GM04504 (cell line): ENCODE results near the gene RUVBL1.

Source experiments
- DNase-seq: peaks from one replicate; pipeline ENCODE4 v3.0.0-alpha.2; 2012; ENCODE audit warnings: low read depth

RUVBL1 gene

DNA sequence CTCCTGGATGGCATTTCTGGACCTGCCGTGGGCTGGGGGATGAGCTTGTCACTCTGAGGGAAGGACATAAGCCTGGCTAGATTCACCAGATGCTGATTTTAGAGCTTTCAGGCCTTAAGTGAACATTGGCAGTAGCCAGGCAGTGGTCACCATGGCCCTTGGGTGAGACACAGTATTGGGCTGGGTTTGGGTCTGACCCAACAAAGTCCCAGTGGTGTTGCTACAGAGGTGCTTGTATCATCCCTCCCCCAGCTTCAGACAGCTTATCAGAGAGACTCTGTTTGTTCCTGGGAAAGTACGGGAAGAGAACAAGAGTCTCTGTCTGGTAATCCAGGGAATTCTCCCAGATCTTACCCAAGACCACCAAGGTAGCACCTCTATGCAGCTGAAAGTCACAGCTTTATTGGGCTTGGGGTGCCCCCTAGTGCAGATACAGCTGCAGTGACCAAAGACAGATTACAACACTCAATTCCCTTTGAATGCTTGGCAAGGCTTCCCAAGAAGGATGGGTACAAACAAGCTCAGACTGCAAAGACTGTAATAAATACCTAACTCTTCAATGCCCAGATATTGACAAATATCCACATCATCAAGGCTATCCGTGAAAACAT lies 9.8 kb upstream of the RUVBL1 start:
- DNase-seq = no peak

DNA sequence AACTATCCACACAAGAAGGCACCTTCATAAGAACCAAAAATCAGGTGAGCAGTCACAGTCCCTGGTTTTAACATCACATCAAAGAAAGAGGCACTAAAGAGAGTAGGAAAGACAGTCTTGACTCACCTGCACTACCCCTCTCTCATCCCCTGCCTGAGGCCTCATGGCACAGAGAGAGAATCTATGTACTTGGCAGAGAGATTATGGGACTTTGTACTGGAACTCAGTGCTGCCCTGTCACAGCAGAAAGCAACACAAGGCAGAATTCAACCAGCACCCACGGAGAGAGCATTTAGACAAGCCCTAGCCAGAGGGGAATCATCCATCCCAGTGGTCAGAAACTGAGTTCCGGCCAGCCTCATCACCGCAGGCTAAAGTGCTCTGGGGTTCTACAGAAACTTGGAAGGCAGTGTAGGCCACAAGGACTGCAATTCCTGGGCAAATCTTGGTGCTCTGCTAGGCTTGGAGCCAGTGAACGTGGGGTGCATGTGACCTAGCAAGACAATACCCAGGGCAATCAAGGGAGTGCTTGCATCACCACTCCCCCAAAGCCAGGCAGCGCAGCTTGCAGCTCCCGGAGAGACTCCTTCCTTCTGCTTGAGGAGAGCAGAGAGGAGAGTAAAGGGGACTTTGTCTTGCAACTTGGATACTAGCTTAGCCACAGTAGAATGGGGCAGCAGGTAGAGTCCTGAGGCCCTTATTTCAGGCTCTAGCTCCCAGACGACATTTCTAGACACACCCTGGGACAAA lies 8.5 kb upstream of the RUVBL1 start:
- DNase-seq = no peak

DNA sequence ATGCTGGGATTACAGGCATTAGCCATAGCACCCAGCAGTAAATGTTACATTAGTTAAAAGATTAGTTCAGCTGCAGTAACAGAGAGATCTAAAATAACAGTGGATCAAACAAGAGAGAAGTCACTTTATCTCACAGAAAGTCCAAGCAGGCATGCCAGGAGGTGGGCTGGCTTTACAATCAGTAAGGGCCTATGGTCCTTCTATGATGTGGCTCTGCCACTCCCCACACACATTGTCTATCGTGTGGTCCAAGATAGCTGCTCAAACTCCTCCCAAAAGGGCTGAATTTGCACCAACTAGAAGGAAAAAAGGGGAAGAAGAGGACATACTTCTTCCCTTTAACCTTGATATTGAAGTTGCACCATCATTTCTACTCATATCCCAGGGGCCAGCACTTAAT lies 4.6 kb upstream of the RUVBL1 start:
- DNase-seq = no peak

DNA sequence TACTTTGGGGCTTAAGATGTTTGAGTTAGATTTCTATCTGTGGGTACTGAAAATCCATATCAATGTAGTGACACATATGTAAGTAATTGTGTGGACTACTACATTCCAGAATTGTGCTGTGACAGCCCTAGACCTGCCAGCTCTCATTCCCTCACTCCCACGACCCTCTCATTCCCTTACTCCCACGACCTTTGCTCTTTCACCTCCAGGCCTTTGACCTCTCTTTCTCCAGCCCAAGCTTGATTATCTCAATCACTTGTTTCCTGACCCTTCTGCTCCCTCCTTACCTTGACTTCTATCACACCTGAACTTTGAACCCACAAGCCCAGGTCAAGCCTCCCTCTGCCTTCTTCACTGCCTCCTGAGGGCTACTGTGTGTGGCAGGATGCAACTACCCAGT lies 3.6 kb upstream of the RUVBL1 start:
- DNase-seq = no peak

DNA sequence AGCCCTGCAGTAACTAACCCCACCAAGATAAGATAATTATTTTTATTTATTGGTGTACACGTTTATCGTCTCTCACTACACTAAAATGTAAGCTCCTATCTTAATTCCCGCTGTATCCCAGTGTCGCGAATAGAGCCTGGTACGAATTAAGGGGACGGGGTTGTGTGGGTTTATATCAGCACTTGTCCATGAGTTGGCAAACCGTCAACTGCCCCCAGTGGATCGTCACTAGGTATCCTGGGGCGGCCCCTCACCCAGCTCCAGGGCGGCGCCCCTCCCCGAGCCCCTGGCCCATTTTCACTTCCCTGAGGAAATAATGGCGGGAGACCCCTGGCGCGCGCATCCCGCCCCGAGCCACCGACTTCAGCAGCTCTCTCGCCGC lies 465 bp downstream of the RUVBL1 start:
- DNase-seq = no peak

DNA sequence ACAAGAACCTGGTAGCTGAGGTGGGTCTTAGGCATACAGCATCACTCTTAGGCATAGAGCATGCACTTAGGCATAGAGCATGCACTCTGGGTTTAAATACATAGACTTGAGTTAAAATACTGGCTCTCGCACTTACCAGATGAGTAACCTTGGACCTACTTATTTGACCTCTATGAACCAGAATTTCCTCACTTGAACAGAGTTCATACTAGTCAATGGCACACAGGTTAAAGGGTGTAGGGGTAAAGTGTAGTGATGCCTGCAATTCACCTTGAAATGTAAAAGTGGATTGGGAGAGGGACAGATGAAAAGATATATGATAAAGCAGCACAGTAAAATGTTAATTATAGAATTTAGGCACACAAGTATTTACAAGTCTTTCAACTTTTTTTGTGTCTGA lies 1.6 kb downstream of the RUVBL1 start:
- no peak for DNase-seq

DNA sequence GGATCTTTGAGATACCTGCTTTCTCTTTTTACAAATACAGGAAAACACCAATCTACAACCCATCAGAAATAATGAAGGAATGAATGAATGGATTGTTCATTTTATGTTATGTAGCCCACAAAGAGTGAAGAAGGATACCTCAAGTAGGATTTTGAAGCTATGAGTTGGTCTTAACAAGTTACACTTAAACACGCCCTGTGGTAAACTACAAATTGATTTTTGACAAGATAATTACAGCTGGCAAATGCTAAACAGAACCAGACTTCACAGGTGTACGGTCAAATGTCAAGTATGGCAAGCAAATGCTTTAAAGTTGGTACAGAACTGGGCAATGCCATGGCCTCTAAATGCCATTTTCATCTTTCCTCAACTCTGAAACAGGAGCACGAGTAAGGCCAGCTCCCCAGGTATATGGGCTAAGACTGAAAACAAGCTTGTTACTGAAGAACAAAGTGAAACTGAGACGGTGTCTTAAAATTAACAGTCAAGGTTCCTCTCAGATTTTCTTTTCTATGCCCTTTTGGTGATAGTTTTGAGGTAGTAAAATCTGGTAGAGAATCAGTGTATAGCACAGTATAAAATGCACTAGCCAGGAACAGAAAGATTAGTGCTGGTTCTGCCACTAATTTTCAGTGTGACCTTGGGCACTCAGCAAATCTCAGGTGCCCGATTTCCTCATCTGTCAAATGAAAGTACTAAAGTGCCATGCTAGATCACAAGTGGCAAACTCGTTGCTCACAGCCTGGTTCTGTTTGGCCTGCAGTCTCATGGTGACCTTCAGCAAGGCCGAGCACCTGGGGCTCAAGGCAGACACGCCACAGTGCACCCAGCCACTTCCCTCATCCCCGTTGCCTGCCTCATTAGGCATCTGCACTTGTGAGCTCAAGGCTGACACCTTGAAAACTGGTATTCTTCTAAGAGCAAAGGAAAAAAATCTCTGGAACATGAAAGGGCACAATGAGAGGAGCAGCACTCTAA lies 9.5 kb downstream of the RUVBL1 start:
- no peak for DNase-seq

DNA sequence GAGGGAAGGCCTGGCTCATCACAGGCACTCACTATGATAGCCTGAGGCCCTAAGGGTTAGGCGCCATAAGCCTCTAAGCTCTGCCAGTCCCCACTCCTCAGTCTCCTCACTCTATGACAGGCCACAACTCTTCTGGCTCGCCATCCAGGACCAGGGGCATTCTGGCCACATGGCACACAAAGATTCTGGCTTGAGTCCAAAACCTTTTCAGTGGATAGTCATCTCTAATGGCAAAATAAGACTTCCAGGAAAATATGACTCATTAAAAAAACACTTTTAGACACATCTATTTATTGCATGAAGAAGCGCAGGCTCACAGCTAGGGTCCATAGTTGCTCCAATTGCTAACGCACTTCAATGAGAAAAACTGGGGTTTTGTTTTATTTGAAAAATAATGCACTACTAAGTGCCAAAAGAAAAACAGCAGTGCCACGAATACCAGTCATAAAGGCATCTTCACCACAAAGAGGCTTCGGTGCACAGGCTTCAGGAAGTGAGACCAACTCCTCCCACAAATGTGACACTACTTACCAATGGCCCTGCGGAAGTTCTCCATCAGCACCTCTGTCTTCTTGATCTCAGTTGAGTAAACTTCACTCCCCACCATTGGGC lies 11.1 kb downstream of the RUVBL1 start:
- peak; percentile 54 for DNase-seq

DNA sequence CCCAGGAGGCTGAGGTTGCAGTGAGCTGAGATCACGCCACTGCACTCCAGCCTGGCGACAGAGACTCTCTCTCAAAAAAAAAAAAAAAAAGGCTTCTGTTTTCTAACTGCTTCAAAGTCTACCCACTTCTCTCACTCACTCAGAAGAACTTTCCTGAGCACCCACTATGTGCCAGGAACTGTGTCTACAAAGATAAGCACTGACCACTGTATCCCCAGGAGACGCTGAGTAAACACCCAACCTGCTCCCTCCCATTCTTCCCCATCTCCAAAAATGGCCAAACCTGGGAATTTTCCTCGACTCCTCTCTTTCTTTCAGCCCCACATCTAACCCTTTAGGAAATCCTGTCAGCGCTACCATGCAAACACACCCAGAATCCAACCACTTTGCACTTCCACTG lies 12.5 kb downstream of the RUVBL1 start:
- no peak for DNase-seq

DNA sequence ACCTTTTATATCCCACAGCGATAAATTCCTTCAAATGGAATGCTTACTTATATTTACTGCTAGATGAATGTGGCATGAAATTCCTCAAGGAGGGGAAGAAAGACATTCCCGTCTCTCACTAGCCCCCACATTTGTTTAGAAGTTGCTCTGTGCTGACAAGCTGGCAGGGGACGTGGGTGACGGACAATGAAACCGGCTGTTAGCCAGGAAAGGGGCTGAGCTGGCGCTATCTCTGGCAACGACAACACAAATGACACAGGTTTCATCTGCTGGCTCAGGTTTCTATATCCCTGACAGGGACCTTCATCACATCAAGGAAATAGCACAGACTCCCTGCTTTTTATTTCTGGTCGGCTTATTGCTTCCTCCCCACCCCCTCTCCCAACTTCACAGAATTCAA lies 15.8 kb downstream of the RUVBL1 start:
- no peak for DNase-seq

DNA sequence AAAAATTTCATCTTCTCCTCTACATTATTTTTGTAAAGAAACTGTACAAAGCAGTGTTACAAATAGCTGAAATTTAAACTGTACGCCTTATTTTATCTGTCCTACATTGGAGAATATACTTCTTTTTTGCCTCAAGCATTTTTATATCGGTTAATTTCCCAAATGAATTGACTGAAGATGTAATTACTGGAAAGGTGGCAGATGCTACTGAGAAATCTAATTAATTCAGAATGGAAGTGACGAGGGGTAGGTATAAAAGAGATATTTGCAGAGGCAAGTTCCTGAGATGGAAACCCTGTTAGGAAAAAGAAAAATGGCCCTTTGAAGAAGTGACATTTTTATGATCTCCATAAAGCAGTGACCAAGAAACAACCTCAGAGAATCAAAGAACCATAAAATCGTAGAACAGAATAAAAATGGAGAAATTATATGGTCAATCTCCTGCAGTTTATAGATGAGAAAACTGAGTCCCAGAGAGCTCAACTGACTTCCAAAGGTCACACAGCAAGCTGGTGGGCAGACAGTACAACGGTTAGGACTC lies 20.4 kb downstream of the RUVBL1 start:
- no peak for DNase-seq

DNA sequence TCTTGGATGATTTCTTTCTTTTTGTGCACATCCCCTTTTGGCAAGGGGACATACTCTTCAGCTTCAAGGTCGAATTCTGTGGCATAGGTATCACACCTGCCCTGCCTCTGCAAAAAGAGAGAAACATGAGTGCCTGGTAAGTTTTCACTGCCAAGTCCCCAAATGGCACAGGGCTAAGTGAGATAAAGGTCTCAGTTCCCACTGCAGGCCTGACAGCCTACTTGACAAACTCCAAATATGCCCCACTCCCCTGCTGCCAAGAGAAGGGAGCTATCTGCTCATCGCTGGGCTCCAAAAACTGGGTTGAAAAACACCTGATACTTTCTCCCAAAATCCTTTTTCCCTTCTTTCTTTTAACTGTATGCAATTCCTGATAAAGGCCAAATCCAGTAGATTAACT lies 23.0 kb downstream of the RUVBL1 start:
- no peak for DNase-seq

DNA sequence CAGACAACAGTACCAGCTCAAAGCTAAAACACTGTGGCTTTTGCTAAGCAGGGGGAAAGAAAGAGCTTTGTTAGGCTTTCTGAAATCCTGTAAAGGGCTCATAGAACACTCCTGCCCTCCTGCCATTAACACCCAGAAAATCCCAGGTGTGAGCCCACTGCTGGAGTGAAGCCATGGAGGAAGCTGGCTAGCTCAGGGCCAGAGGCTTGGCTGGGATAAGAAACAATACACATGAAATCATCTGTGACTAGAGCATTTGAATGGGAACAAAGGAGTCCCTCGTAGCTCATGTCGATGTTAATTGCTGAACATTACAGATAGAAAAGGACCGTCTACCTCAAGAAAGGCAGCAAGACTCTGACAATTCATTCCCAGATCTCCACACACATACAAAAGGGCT lies 23.5 kb downstream of the RUVBL1 start:
- no peak for DNase-seq

DNA sequence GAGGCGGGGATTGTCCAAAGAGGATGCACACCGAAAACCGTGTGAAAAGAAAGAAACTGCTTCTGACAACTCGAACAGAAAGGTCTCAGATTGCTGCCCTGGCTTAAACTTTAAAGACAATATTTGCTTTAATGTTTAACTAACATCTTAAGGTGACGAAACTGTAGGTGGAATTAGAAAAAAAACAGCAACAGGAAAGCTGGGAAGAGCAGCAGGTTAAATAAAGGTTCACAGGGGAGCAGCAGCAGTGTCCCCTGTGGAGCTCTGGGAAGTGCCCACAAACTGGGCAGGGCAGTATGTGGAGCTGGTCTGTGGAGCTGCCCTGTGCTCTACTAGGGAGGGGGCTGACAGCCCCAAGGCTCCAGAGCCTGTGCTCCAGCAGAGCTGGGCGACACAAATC lies 25.4 kb downstream of the RUVBL1 start:
- no peak for DNase-seq

DNA sequence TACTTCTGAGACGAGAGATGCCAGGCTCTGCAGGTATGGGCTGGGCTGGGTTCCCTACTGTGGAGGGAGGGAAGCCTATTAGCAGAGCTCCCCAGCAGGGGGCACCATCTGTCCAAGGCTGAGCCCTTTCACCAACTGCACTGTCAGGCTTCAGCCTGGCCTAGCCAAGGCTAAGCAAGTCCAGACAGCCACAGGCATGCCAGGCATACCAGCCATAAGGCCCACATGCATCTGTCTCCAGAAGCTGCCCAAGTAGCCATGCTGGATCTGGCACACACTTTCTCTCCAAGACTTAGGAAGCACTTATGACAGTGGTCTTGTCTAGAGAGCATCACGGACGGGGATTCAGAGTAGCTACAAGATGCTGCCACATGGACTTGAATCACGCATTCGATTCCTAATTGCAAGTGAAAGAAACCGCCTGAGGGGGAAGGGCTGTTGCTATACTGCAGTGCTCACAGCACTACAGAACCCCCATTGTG lies 28.3 kb downstream of the RUVBL1 start:
- DNase-seq = peak; percentile 64

DNA sequence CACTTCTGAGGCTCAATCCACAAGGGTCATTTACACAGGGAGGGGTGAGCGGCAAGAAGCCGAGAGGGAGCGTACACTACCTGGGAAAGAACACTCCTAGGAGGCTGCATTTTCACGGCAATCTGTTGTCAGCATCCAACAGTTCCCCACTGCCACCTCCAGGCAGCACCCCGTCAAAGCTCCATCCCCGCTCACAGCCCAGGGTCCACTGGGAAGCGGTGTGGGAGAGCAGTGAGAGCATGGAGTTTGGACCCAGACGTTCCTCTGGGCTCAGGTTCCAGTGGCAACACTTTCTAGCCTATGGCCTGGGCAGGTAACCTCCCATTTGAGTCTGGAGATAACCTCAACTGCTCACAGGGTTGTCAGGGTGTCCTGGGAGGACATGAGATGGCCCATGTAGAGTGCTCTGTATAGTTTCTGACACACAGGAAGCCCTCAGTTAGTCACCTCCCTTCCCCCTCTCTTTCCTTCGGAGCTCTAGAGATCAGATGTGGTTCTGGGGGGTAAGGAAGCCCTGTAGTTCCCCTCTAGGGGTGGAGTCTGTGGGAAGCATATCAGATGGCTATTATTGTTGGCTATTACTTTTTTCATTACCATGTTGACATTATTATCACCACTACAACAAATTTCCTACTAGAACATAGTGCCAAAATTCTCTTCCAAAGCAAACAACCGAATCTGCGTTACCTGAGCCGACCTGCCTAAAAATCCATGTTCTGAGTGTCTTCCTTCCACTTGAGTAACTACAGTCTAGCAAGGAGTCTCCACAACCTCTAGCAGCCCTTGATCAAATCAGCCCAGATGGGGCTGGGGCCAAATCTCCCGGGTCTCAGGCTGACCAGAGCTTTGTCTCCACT lies 29.1 kb downstream of the RUVBL1 start:
- DNase-seq = no peak

DNA sequence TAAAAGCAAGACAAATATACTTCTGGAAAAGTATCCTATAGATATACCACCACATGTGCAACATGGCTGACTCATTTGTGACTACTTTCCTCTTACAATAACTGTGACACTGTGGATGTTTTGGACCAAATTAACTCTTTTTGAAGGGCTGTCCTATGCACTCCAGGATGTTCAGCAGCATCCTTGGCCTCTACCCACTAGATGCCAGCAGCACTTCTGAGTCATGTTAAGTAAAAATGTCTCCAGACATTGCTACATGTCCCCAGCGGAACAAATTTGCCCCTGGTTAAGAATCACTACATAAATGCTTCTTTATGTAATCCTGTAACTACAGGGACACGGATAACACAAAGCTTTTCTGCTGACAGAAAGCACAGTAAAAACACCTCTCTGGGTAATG lies 32.0 kb downstream of the RUVBL1 start:
- DNase-seq = no peak

DNA sequence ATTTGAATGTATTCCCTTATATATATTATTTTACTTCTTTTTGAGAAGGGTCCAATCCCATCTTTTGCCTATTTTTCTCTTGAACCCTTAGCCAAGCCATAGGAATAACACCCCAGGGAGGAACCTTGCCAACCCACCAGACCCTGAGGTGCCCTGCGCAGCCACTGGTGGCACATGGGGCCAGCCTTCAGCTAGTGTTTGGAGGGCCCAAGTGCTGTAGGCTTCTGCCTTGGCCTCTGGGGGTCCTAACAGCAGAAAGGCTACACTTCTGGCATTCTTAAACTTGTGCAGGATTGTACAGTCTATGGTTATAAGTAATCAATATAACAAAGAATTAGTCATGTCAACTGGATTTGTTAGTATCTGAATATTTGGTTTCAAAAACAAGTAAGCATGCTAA lies 34.5 kb downstream of the RUVBL1 start:
- DNase-seq = no peak

DNA sequence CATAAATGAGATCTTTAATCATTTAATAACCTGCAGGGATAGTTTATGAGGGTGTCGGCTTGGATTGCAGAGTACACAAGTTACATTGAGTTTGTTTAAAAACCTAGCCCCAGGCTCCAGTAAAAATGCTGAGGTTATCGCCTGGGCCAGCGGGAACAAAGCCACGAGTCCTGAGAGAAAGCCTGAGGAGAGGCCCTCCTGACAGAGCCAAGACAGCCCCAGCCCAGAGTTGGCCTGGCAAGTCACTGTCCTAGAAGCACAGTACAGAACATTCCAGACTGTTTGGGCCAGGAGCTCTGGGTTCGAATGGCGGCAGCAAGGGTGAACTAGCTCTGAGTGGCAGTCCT lies 39.0 kb downstream of the RUVBL1 start:
- no peak for DNase-seq

DNA sequence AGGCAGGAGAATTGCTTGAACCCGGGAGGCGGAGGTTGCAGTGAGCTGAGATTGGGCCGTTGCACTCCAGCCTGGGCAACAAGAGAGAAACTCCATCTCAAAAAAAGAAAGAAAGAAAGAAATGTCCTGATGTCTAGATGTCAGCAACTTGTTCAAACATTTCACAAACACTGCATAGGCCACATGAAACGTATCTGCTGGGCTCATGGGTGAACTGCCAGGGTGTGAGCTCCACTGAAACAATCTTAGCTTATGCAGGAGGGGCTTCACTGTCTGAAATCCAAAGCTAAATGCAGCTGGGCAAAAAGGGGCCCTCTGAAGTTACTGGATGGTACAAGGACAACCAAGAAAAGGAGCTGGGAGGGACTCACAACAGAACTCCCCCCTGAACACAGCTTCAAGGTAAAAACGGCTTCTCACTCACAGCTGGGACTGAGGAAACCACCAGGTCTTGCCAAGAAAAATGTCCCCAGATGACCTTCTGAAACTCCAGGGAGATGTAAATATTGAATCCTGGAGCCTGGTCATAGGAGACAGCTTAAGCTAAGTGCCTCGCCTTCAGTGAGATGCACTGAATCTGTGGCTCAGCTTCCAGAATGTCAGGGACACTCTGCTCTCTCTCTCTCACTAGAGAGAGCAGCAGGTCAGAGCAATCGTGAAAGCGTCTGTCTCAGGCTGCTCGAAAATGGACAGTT lies 39.5 kb downstream of the RUVBL1 start:
- DNase-seq = no peak

DNA sequence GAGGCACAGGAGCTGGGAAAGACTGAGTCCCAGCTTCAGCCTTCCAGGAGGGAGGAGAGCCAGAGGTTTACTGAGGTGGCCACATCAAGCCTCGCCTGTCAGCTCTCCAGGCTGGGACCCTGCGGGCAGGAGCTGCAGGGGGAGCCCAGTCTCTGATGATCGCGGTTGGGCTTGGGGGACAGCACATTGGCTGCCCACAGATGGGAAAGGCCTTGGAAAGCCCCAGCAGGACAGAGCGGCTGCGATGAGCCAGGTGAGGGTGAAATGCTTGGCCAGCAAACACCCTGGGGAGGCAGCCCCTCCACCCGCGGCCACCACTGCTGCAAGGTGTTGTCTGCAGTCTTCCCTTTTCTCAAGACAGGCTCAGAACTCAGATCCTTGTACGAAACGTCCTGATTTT lies 40.2 kb downstream of the RUVBL1 start:
- no peak for DNase-seq
